ENCODE data around the gene GSTA1. TPM values are rescaled to one million over a fixed set of nuclear protein-coding genes. Genes with fewer than 3 reads are reported as not detected.

Gene GSTA1
- total RNA-seq, 2 donors from 2014 or later, result not detected

Other genes starting within 250 kb of the GSTA1 start
- gene TRAM2, start 226.8 kb downstream of the GSTA1 start, total RNA-seq, result 1 to 10 TPM; 3.2 to 3.8 TPM
- gene TMEM14A, start 132.7 kb downstream of the GSTA1 start, total RNA-seq, result 10 to 100 TPM; 12.1 to 18.1 TPM
- gene GSTA2, start 40.3 kb downstream of the GSTA1 start, total RNA-seq, result not detected
- not detected for gene GSTA5, start 37.0 kb upstream of the GSTA1 start, total RNA-seq
- not detected for gene GSTA3, start 105.9 kb upstream of the GSTA1 start, total RNA-seq
- gene GSTA4, start 191.5 kb upstream of the GSTA1 start, total RNA-seq, result 1 to 10 TPM; 3.0 to 7.9 TPM